H1 (cell line): ENCODE measurements around the gene ABCC10. TPM values are rescaled to one million over a fixed set of nuclear protein-coding genes. Genes with fewer than 3 reads are reported as not detected.

Experiments
- ATF3 ChIP-seq: IDR thresholded peaks from 2 replicates; pipeline ENCODE4 v1.6.1; 2011; ENCODE audit warnings: low read depth, mild to moderate bottlenecking, low read length; ENCODE audit not compliant: insufficient read depth
- BRCA1 ChIP-seq: IDR thresholded peaks from 2 replicates; pipeline ENCODE4 v1.6.1; 2012; ENCODE audit warnings: low read depth, low read length, improper control_type of control experiment
- NANOG ChIP-seq: IDR thresholded peaks from 2 replicates; pipeline ENCODE4 v1.6.1; 2011; ENCODE audit warnings: low read length, low read depth, mild to moderate bottlenecking, inconsistent platforms; ENCODE audit not compliant: insufficient read depth, poor library complexity, severe bottlenecking
- RAD21 ChIP-seq, 2 experiments: IDR thresholded peaks in 1 of 2; conservative IDR thresholded peaks in 1 of 2; 2 replicates each; pipeline ENCODE4 v1.6.1; 2011; ENCODE audit warnings: low read depth in 2 of 2, low read length in 2 of 2, improper control_type of control experiment in 1 of 2, inconsistent platforms in 1 of 2, mild to moderate bottlenecking in 1 of 2, moderate library complexity in 1 of 2
- SIRT6 ChIP-seq: IDR thresholded peaks from one replicate; pipeline ENCODE4 v1.7.1; 2012; ENCODE audit warnings: low read length, inconsistent platforms
- polyA plus RNA-seq, 7 experiments: library from polyadenylated mRNA; depleted of rRNA in 3 of 7; stranded (reverse) in 5 of 7; unstranded in 2 of 7; fragments of >200 nt in 5 of 7; fragments of 200-250 nt in 2 of 7; gene quantifications; 1 replicate in 5 of 7; 2 replicates in 1 of 7; 4 replicates in 1 of 7; pipeline versions ENCODE4 v1.2.1 to v1.2.3, GENCODE V29; 2011 to 2013; ENCODE audit warnings: missing spikeins in 2 of 7, mixed read lengths in 2 of 7
- total RNA-seq: library from RNA; stranded (reverse); fragmentation: NEBNext Ultra II Directional; extraction: Animal tissue kit (Norgen Biotek cat#: 25700); gene quantifications from 2 replicates; pipeline ENCODE4 v1.2.1, GENCODE V29; 2021
- TF ChIP-seq, protein P1 (sequence below): IDR thresholded peaks from 2 replicates; pipeline ENCODE4 v1.6.1; 2011; ENCODE audit warnings: low read length, improper control_type of control experiment

ABCC10 gene
- total and polyA plus RNA-seq, 2 of the 8 experiments (the other 6 are each of a cell fraction or from before 2014, with no cell fraction given), result 15.5 to 24.6 TPM

GRCh38 chr6:43386492-43386891, 40.8 kb upstream of the ABCC10 start (continued):
- TF ChIP-seq RAD21 (IDR thresholded peaks at IDR 0.05 in 1 of 2, conservative IDR thresholded peaks at IDR 0.05 in 1 of 2; ENCODE audit: low read depth in 2 of 2, low read length in 2 of 2) (peak; percentile 35 to 40; a peak in 3 of 4 replicates), SIRT6 (no peak), ATF3 (no peak), NANOG (no peak), BRCA1 (no peak)
- TF ChIP-seq, protein P1, sequence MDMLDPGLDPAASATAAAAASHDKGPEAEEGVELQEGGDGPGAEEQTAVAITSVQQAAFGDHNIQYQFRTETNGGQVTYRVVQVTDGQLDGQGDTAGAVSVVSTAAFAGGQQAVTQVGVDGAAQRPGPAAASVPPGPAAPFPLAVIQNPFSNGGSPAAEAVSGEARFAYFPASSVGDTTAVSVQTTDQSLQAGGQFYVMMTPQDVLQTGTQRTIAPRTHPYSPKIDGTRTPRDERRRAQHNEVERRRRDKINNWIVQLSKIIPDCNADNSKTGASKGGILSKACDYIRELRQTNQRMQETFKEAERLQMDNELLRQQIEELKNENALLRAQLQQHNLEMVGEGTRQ, result no peak
